Ishikawa (cell line): ENCODE results near the gene EYS.

Experiments
- CEBPB ChIP-seq: IDR thresholded peaks from 2 replicates; pipeline ENCODE4 v1.6.1; 2012
- CREB1 ChIP-seq: IDR thresholded peaks from 2 replicates; pipeline ENCODE4 v1.6.1; 2012; ENCODE audit warnings: low read depth
- EGR1 ChIP-seq: IDR thresholded peaks from 2 replicates; pipeline ENCODE4 v1.6.1; 2012
- EP300 ChIP-seq: IDR thresholded peaks from 2 replicates; pipeline ENCODE4 v1.6.1; 2012; ENCODE audit warnings: borderline replicate concordance
- FOXM1 ChIP-seq: IDR thresholded peaks from 2 replicates; pipeline ENCODE4 v1.6.1; 2012; ENCODE audit warnings: low read depth, borderline replicate concordance
- MAX ChIP-seq: IDR thresholded peaks from 2 replicates; pipeline ENCODE4 v1.6.1; 2012
- NFIC ChIP-seq: IDR thresholded peaks from 2 replicates; pipeline ENCODE4 v1.6.1; 2012
- RAD21 ChIP-seq: IDR thresholded peaks from 2 replicates; pipeline ENCODE4 v1.6.1; 2012; ENCODE audit warnings: low read depth
- REST ChIP-seq: IDR thresholded peaks from 2 replicates; pipeline ENCODE4 v1.6.1; 2012; ENCODE audit warnings: low read depth, mild to moderate bottlenecking
- TAF1 ChIP-seq: IDR thresholded peaks from 2 replicates; pipeline ENCODE4 v1.6.1; 2012; ENCODE audit warnings: low read depth, mild to moderate bottlenecking
- TCF12 ChIP-seq: IDR thresholded peaks from 2 replicates; pipeline ENCODE4 v1.6.1; 2012; ENCODE audit warnings: low read depth
- TEAD4 ChIP-seq: IDR thresholded peaks from 2 replicates; pipeline ENCODE4 v1.6.1; 2012
- USF1 ChIP-seq: IDR thresholded peaks from 2 replicates; pipeline ENCODE4 v1.6.1; 2012
- YY1 ChIP-seq: IDR thresholded peaks from 2 replicates; pipeline ENCODE4 v1.6.1; 2012; ENCODE audit warnings: low read depth
- ZBTB7A ChIP-seq: IDR thresholded peaks from 2 replicates; pipeline ENCODE4 v1.6.1; 2012; ENCODE audit warnings: low read depth

Gene EYS

GRCh38 chr6:63904650-63905248, 1802.3 kb downstream of the EYS start:
- no peak for TF ChIP-seq REST
- no peak for TF ChIP-seq RAD21
- TF ChIP-seq MAX = no peak
- no peak for TF ChIP-seq USF1
- no peak for TF ChIP-seq TCF12
- TF ChIP-seq EGR1 = no peak
- no peak for TF ChIP-seq YY1
- TF ChIP-seq CREB1 = no peak
- no peak for TF ChIP-seq TAF1
- TF ChIP-seq NFIC = no peak
- TF ChIP-seq ZBTB7A = no peak
- no peak for TF ChIP-seq FOXM1

- TF ChIP-seq YY1 (no peak), NFIC (no peak), TCF12 (no peak), CREB1 (no peak), USF1 (no peak), RAD21 (no peak), ZBTB7A (no peak), EP300 (no peak), TEAD4 (no peak), MAX (no peak)
Measured at GRCh38 chr6:63899550-63899949, 1807.5 kb downstream of the EYS start.

GRCh38 chr6:63897952-63898351, 1809.1 kb downstream of the EYS start:
- TF ChIP-seq ZBTB7A = no peak
- TF ChIP-seq TEAD4 = no peak
- no peak for TF ChIP-seq CEBPB
- TF ChIP-seq NFIC = no peak
- no peak for TF ChIP-seq RAD21
- no peak for TF ChIP-seq YY1
- no peak for TF ChIP-seq USF1
- no peak for TF ChIP-seq TCF12

- TF ChIP-seq EGR1 (no peak), USF1 (no peak), MAX (no peak), EP300 (no peak), FOXM1 (no peak), ZBTB7A (no peak)
Measured at GRCh38 chr6:63897459-63897858, 1809.6 kb downstream of the EYS start.

- TF ChIP-seq CEBPB = no peak
Measured at GRCh38 chr6:63888416-63888815, 1818.6 kb downstream of the EYS start.

- TF ChIP-seq RAD21 = no peak
- no peak for TF ChIP-seq NFIC
- TF ChIP-seq TAF1 = no peak
- TF ChIP-seq EP300 = no peak
- TF ChIP-seq CEBPB = no peak
- TF ChIP-seq MAX = no peak
- no peak for TF ChIP-seq REST
- no peak for TF ChIP-seq CREB1
- TF ChIP-seq EGR1 = no peak
- no peak for TF ChIP-seq FOXM1
- no peak for TF ChIP-seq TEAD4
Measured at GRCh38 chr6:63887002-63887751, 1819.8 kb downstream of the EYS start.
